A673 (cell line): ENCODE data around the gene ENPP1. TPM values are rescaled to one million over a fixed set of nuclear protein-coding genes. Genes with fewer than 3 reads are reported as not detected.

Source experiments
- BruUV-seq: library from RNA; stranded (reverse); fragments of 400-500 nt; replicated peaks from 2 replicates; lab custom pipeline; 2021; lab: Mats Ljungman, UMichigan
- CTCF ChIA-PET: fragments of 300-600 bp; sonication (Branson Sonifier 250); formaldehyde crosslinking; loops from one replicate; lab custom pipeline; 2022; ENCODE audit warnings: antibody characterized with exemption; lab: Charles Lee
- POLR2A ChIA-PET: fragments of 300-600 bp; sonication (Branson Sonifier 250); formaldehyde crosslinking; loops from one replicate; lab custom pipeline; 2022; ENCODE audit warnings: antibody characterized with exemption; ENCODE audit not compliant: low non-redundant PET; lab: Charles Lee
- DNase-seq: peaks from one replicate; pipeline ENCODE4 v3.0.0-alpha.2; 2015; ENCODE audit warnings: low spot score
- H3K27ac ChIP-seq: fragments of 200-600 bp; sonication (generic); 2 replicates; pipeline ENCODE4 v1.5.1; 2016; ENCODE audit warnings: mixed run types, low read depth, mild to moderate bottlenecking, mixed read lengths, antibody characterized with exemption, low read length; ENCODE audit not compliant: poor library complexity, severe bottlenecking
- H3K27me3 ChIP-seq: fragments of 200-600 bp; sonication (generic); replicated peaks from 2 replicates; pipeline ENCODE4 v1.6.1; 2017; ENCODE audit warnings: mixed run types, low read depth, mild to moderate bottlenecking, mixed read lengths, antibody characterized with exemption, low read length; ENCODE audit not compliant: insufficient read depth, poor library complexity
- H3K36me3 ChIP-seq: fragments of 200-600 bp; sonication (generic); 2 replicates; pipeline ENCODE4 v1.6.1; 2016; ENCODE audit warnings: mixed run types, mild to moderate bottlenecking, mixed read lengths, antibody characterized with exemption, low read length; ENCODE audit not compliant: insufficient read depth, poor library complexity, severe bottlenecking
- H3K4me1 ChIP-seq: fragments of 200-600 bp; sonication (generic); 2 replicates; pipeline ENCODE4 v1.6.1; 2017; ENCODE audit warnings: mixed run types, mild to moderate bottlenecking, mixed read lengths, antibody characterized with exemption, low read length; ENCODE audit not compliant: insufficient read depth, poor library complexity, severe bottlenecking
- H3K4me3 ChIP-seq: fragments of 200-600 bp; sonication (generic); 2 replicates; pipeline ENCODE4 v1.5.1; 2016; ENCODE audit warnings: low read depth, mixed run types, mild to moderate bottlenecking, mixed read lengths, low read length; ENCODE audit not compliant: poor library complexity, severe bottlenecking
- H3K9me3 ChIP-seq: fragments of 200-600 bp; sonication (generic); 2 replicates; pipeline ENCODE4 v1.6.1; 2016; ENCODE audit warnings: mixed run types, low read depth, mild to moderate bottlenecking, mixed read lengths, antibody characterized with exemption, low read length; ENCODE audit not compliant: poor library complexity, severe bottlenecking
- CTCF ChIP-seq: fragments of 300-800, 200-600 bp; sonication (generic); conservative IDR thresholded peaks from 2 replicates; pipeline ENCODE4 v1.5.1; 2017; ENCODE audit warnings: low read depth, mild to moderate bottlenecking, antibody characterized with exemption, low read length, moderate library complexity, mixed read lengths
- EZH2 ChIP-seq: fragments of 200-600 bp; sonication (generic); IDR thresholded peaks from 2 replicates; pipeline ENCODE4 v1.6.1; 2017; ENCODE audit warnings: borderline replicate concordance, low read depth, mild to moderate bottlenecking, mixed read lengths, antibody characterized with exemption, low read length; ENCODE audit not compliant: poor library complexity, severe bottlenecking
- intact Hi-C: fragments of 100-400 bp; cut with micrococcal nuclease; formaldehyde crosslinking; loops from one replicate; pipeline ENCODE4 v1.10.0; 2022; ENCODE audit not compliant: unreplicated experiment
- total RNA-seq: library from RNA; stranded (reverse); gene quantifications from 2 replicates; pipeline ENCODE4 v1.2.3, GENCODE V29; 2021

The ENPP1 gene
- total RNA-seq, 1 experiment from 2014 or later = 19.5 TPM

GRCh38 chr6:131929264-131929663, 121.4 kb downstream of the ENPP1 start:
- intact Hi-C loops = loop anchor here (5.0 to 10.0 kb wide), 3 partner anchors 336 to 553 kb away; no protein-coding TSS in a partner anchor
- CTCF ChIA-PET = no interaction called here
- H3K27ac ChIP-seq = no peak overlapping the region
- H3K4me1 ChIP-seq = no peaks in the 10 kb centered on the region
- peak; percentile 25 for DNase-seq
- H3K27me3 ChIP-seq = no peaks in the 10 kb centered on the region
- H3K9me3 ChIP-seq = no peaks in the 10 kb centered on the region
- POLR2A ChIA-PET = no interaction called here
- peak; percentile 45 for TF ChIP-seq CTCF
- no peak for TF ChIP-seq EZH2
- H3K4me3 ChIP-seq = no peak overlapping the region
- no peaks in the 10 kb centered on the region for H3K36me3 ChIP-seq
- BruUV-seq = no TSS peak

- BruUV-seq = no TSS peak
- no peaks in the 10 kb centered on the region for H3K27me3 ChIP-seq
- DNase-seq = no peak
- ChIA-PET POLR2A (no interaction called here), CTCF (interaction anchor here (0.6 kb wide), 1 partner anchor 21 kb away, joined by 4 read pairs; the partner anchor contains the start of gene CCN2)
- intact Hi-C loops = loop anchor here (5.0 to 10.0 kb wide), 3 partner anchors 335 to 552 kb away; no protein-coding TSS in a partner anchor
- H3K27ac ChIP-seq = no peak overlapping the region
- H3K9me3 ChIP-seq = no peaks in the 10 kb centered on the region
- no peaks in the 10 kb centered on the region for H3K36me3 ChIP-seq
- no peak overlapping the region for H3K4me3 ChIP-seq
- H3K4me1 ChIP-seq = no peaks in the 10 kb centered on the region
- TF ChIP-seq CTCF = no peak
- TF ChIP-seq EZH2 = no peak
These were observed 122.2 kb downstream of the ENPP1 start for GRCh38 chr6:131929976-131930375.

- BruUV-seq = no TSS peak
- ChIA-PET CTCF (no interaction called here), POLR2A (no interaction called here)
- intact Hi-C loops = no loop called here
- Histone ChIP-seq H3K27me3 (no peaks in the 10 kb centered on the region), H3K27ac (no peak overlapping the region), H3K4me1 (no peaks in the 10 kb centered on the region), H3K9me3 (no peaks in the 10 kb centered on the region), H3K36me3 (no peaks in the 10 kb centered on the region), H3K4me3 (no peak overlapping the region)
- TF ChIP-seq EZH2 (no peak), CTCF (no peak)
- no peak for DNase-seq
These were observed 123.4 kb downstream of the ENPP1 start for GRCh38 chr6:131931063-131931750.
